ENCODE measurements around the gene SLC6A18.

SLC6A18 gene

GRCh38 chr5:1203968-1204692, 21.1 kb upstream of the SLC6A18 start:
- no peak for DNase-seq

- DNase-seq, result no peak
Measured at GRCh38 chr5:1204693-1205242, 20.4 kb upstream of the SLC6A18 start.

GRCh38 chr5:1205255-1206180, 19.7 kb upstream of the SLC6A18 start:
- DNase-seq, result no peak

DNA sequence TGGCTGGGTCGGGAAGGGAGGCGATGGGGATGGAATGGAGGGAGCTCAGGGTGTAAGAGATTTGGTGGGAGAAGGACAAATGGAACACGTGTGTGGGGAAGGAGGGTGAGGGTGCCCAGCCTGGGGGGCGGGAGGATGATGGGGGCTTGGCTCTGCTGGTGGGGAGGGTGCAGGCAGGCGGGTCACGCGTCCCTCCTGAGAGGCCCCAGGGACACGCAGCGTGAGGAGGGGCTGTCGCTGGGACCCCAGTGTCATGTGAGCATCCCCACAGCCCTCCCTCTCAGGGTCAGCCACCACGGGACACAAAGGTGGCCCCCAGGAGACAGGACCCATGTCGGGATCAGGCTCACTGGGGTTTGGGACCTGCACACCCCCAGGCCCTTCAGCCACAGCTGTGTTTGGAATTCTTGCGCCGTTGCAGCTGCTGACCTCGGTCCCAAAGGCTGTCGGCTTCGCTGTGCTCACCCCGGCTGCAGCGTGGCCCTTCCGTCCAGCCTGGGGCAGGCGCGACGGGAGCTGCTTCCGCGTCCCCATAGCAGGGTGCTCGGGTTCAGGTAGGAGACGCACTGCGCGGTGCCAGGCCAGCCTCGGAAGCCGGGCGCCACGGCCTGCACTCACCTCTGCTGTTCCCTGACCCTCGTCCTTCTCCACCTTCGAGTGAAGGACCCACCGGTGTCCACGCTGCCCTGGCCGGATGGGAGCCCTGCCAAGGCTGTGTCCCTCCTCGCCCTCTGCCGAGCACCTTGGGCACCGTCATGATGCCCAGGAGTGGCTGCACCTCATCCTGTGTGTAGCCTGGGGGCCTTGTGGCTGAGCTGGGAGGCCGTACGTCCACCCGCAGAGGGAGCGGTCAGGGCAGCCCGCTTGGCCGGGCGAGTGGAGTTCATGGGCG, 18.4 kb upstream of the SLC6A18 start:
- DNase-seq, result no peak

- DNase-seq, result no peak
Measured at GRCh38 chr5:1207555-1207954, 17.6 kb upstream of the SLC6A18 start.

DNA sequence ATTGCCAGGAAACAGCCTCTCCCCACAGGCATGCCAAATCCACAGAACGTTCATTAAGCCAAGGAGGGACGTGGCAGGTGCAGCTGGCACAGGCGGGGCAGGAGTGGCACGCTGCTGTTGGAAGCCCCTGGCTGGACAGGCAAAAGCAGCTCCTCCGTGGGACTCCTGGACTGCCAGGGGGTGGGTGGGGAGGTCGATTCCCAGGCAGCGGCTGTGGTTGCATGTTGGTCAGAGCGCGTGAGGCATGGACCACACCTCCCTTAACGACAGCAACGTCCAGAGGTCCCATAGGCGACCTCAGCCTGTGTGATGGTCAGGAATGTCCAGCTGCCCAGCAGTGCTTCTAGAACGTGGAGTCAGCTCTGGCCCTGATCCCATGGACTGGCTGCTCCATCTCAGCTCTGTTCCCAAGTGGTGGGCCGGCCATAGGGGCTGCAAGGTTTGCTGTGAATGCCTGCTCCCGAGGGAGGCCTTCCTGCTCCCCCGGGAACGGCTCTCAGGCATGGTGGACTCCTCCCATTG, 16.9 kb upstream of the SLC6A18 start:
- DNase-seq, result no peak

DNA sequence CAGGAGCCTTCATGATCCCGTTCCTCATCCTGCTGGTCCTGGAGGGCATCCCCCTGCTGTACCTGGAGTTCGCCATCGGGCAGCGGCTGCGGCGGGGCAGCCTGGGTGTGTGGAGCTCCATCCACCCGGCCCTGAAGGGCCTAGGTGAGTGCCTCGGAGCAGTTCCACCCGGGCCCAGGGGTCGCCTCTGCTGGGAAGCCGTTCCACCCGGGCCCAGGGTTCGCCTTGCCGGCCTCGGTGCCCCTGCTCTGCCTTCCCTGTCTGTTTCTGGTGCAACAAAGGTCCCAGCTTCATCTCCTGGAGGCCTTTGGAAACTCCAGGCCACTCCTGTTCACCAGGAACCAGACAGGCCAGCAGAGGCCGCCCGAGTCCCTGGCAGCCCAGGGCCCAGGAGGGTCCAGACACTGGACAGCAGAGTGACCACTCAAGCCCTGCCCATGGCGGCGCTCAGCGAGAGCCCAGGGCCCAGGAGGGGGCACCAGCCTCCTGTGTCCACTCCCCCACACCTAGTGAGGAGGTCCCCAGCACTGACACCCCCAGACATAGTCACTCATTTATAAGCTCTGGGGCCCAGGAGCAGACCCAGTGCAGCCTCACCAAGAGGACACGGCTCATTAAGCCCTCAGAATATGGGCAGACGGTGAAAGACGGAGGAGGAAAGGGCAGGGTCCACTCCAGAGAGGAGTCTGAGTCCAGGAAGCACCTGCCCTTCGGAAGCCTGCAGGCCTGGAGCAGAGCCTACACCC, 16.3 kb upstream of the SLC6A18 start:
- peak in 1 of 2 experiments; percentile 33 for DNase-seq

DNA sequence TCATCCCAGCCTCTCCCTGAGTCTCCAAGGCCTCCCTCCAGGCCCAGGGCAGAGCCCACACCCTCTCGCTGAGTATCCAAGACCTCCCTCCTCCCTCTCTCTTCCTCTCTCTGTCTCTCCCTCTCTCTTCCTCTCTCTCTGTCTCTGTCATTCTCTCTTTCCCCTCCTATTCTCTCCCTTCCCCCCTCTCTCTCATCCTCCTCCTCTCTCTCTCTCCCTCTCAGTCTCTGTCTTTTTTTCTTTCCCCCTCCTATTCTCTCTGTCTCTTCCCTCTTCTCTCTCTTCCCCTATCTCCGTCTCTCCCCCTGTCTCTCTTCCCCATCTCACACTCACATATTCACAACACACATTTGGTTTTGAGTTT, 15.7 kb upstream of the SLC6A18 start:
- DNase-seq, result no peak

GRCh38 chr5:1209896-1210776, 15.0 kb upstream of the SLC6A18 start:
- DNase-seq, result no peak

- DNase-seq, result no peak
Measured at GRCh38 chr5:1210832-1211251, 14.3 kb upstream of the SLC6A18 start.

DNA sequence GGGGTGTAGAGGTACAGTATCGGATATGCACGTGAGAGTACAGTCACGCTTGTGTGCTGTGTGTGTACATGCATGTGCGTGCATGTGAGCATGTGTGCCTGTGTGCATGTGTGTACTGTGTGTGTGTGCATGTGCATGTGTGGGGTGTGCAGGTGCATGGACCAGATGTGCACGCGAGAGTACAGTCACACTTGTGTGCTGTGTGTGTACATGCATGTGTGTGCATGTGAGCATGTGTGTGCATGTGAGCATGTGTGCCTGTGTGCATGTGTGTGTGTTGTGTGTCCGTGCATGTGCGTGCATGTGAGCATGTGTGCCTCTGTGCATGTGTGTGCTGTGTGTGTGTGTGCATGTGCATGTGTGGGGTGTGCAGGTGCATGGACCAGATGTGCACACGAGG, 13.5 kb upstream of the SLC6A18 start:
- no peak for DNase-seq

- no peak for DNase-seq
Measured at GRCh38 chr5:1212271-1212670, 12.9 kb upstream of the SLC6A18 start.

- no peak for DNase-seq
Measured at GRCh38 chr5:1212881-1213280, 12.3 kb upstream of the SLC6A18 start.

DNA sequence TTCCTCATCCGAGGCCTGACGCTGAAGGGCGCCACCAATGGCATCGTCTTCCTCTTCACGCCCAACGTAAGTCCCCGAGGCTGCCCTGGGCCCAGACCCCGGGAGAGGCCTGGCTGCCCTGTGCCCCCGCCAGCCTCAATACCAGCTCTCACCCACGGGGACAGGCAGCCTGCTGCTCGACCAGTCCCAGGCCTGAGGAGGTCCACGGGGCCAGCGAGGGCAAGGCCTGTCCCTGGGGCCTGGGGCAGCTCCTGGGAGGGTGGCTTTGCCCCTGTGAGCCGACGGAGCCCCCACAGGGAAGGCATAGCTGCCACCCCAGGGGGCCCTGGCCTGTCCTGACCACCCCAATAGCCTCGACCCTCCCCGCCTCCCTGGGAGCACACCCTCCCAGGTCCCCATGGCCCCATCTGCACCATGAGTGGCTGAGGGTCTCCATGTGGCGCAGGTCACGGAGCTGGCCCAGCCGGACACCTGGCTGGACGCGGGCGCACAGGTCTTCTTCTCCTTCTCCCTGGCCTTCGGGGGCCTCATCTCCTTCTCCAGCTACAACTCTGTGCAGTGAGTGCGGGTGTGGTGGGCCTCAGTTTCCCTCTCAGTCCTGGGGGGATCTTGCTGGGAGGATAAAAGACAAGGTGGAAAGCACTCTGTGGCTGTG, 11.5 kb upstream of the SLC6A18 start:
- no peak for DNase-seq

DNA sequence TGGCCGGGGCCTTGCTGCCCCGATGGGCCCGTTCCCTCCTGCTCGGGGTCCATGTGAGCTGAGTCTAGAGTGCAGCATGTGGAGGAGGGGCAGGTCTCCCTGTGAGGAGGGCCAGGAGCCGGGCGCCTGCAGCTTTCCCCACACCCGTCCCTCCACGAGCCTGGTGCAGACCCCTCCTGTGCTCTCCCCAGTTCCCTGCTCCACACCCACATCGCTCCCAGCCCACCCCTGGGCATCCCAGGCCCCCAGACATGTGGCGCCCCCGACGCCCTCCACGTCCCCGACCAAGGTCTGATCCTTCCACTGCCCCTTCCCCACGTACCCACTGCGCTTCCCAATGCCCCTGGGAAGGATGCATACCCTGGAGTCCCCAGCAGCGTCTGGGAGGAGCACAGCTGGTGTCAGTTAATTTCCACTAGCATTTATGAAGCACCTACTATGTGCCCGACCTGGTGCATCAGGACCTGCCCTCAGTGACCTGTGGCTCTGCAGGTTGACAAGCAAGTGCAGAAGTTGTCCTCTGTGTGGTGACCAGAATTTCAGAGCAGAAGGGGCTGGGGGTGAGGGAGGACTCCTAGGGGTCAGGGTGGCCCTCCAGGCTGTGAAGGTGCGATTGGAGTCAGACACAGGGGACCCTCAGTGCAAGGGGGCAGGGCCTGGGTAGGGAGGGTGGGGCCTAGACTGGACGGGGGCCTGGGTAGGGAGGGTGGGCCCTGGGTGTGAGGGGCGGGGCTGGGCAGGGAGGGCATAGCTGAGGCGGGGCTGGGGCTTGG, 10.8 kb upstream of the SLC6A18 start:
- DNase-seq, result no peak

DNA sequence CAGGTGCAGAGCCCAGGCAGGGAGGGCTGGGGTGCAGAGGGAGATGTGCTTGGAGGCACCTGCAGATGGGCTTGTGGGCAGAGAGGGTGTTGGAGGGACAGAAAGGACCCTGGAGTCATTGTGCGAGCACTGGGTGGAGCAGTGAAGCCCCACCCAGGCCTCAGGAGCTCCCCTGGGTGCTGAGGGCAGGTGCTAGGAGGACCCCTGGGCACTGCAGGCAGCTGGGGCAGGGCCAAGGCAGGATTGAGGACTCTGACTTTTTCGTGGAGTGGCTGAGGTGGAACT, 10.3 kb upstream of the SLC6A18 start:
- no peak for DNase-seq

DNA sequence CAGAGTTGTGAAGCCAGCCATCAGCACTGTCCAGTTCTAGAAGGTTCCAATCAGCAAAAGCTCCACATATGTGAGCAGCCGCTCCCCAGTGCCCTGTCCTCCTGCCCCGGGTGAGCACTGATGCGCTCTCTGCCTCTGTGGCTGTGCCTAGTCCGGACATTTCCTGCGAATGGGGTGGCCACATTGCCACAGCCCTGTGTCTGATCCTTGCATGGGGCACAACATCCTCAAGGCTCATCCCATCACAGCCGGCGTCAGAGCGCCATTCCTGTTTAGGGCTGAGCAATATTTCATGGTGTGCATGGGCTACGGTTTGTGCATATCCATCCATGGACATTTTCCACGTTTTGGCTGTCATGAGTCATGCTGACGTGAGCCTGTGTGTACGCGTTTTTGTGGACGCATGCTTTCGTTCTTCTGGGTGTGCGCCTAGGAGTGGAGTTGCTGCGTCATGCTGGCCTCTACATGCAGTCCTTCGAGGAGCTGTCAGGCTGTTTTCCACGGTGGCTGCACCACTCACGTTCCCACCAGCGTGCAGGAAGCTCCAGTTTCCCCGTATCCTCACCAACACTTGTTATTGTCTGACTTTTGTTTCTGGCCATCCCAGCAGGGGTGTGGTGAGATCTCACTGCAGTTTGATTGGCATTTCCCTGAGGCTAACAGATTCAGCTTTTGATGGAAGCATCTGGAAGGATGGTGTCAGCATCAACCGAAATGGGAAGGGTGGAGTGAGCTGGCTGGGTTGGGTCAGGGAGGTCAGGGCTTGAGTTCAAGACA, 9.7 kb upstream of the SLC6A18 start:
- DNase-seq, result no peak

DNA sequence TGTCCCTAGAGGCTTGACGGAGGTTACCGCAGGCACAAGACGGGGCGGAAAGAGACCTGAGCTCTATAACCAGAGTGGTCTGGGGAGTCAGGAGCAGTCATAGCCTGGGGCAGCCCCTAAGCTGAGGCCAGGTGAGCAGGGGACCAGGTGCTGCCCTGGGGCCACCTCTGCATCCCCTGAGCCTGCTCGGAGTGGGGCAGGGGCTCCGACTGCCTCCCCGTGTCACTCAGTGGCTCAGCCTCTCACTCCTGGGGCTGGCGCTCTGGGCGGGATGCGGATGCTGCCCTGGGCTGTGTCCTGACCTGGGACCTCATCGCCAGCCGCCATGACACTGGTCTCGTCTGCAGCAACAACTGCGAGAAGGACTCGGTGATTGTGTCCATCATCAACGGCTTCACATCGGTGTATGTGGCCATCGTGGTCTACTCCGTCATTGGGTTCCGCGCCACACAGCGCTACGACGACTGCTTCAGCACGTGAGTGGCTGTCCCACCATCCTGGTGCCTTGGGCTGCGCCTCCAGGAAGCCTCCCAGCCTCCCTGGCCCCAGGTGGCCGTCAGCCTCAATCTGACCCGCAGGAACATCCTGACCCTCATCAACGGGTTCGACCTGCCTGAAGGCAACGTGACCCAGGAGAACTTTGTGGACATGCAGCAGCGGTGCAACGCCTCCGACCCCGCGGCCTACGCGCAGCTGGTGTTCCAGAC, 8.8 kb upstream of the SLC6A18 start:
- DNase-seq, result no peak
